Smooth muscle cell (in vitro differentiated cells): ENCODE results near the gene ZSCAN10. TPM values are rescaled to one million over a fixed set of nuclear protein-coding genes. Genes with fewer than 3 reads are reported as not detected.

Experiments
- DNase-seq: peaks from one replicate; lab custom pipeline; 2025; ENCODE audit not compliant: unreplicated experiment; lab: John Stamatoyannopoulos, UW
- H2AFZ ChIP-seq: fragments of 200-600 bp; sonication (generic); 2 replicates; pipeline ENCODE4 v1.6.0; 2016; ENCODE audit warnings: antibody characterized with exemption, low read depth, mild to moderate bottlenecking
- H3F3A ChIP-seq: fragments of 200-600 bp; sonication (generic); 2 replicates; pipeline ENCODE4 v1.6.0; 2017; ENCODE audit warnings: antibody characterized with exemption, low read depth
- H3K27ac ChIP-seq: fragments of 200-600 bp; sonication (generic); 2 replicates; pipeline ENCODE4 v1.5.1; 2016; ENCODE audit warnings: low read depth, mild to moderate bottlenecking
- H3K27me3 ChIP-seq: fragments of 200-600 bp; sonication (generic); 2 replicates; pipeline ENCODE4 v1.6.1; 2016; ENCODE audit warnings: low read depth, mild to moderate bottlenecking
- H3K36me3 ChIP-seq: fragments of 200-600 bp; sonication (generic); 2 replicates; pipeline ENCODE4 v1.5.1; 2016; ENCODE audit warnings: low read depth
- H3K4me1 ChIP-seq: fragments of 200-600 bp; sonication (generic); 2 replicates; pipeline ENCODE4 v1.5.1; 2016; ENCODE audit warnings: low read depth
- H3K4me2 ChIP-seq: fragments of 200-600 bp; sonication (generic); 2 replicates; pipeline ENCODE4 v1.6.0; 2016; ENCODE audit warnings: mild to moderate bottlenecking
- H3K4me3 ChIP-seq: fragments of 200-600 bp; sonication (generic); 2 replicates; pipeline ENCODE4 v1.5.1; 2016; ENCODE audit warnings: mild to moderate bottlenecking
- H3K79me2 ChIP-seq: fragments of 200-600 bp; sonication (generic); 2 replicates; pipeline ENCODE4 v1.6.0; 2016; ENCODE audit warnings: low read depth, mild to moderate bottlenecking
- H3K9ac ChIP-seq: fragments of 200-600 bp; sonication (generic); 2 replicates; pipeline ENCODE4 v1.6.0; 2016; ENCODE audit warnings: low read depth
- H3K9me3 ChIP-seq: fragments of 200-600 bp; sonication (generic); replicated peaks from 2 replicates; pipeline ENCODE4 v1.5.1; 2016; ENCODE audit warnings: low read depth
- H4K20me1 ChIP-seq: fragments of 200-600 bp; sonication (generic); 2 replicates; pipeline ENCODE4 v1.6.0; 2016; ENCODE audit warnings: low read depth
- WGBS: methylation state at CpG from one replicate; pipeline ENCODE4 v1.1.7; 2016; ENCODE audit warnings: low lambda C conversion rate; 5-methylcytosine and 5-hydroxymethylcytosine counted together
- polyA plus RNA-seq: library from polyadenylated mRNA; unstranded; fragments of >200 nt; fragmentation: Nextera tagmentation; extraction: Ambion mirVana; gene quantifications from 2 replicates; pipeline ENCODE4 v1.2.1, GENCODE V29; 2016
- total RNA-seq: library from RNA; depleted of rRNA; stranded (reverse); fragments of >200 nt; gene quantifications from 2 replicates; pipeline ENCODE4 v1.2.3, GENCODE V29; 2014
- TF ChIP-seq, protein P1 (sequence below): fragments of 200-600 bp; sonication (generic); IDR thresholded peaks from 2 replicates; pipeline ENCODE4 v1.5.1; 2017; ENCODE audit warnings: borderline replicate concordance, mild to moderate bottlenecking, antibody characterized with exemption; ENCODE audit not compliant: insufficient read depth, poor library complexity, severe bottlenecking

The ZSCAN10 gene
- total and polyA plus RNA-seq, 2 experiments from 2014 or later: not detected

GRCh38 chr16:3087243-3088235, 11.6 kb downstream of the ZSCAN10 start:
- no peak overlapping the region for H3K27ac ChIP-seq
- H3K9me3 ChIP-seq: no peaks in the 10 kb centered on the region
- H3K27me3 ChIP-seq: no peaks in the 10 kb centered on the region
- H3K9ac ChIP-seq: no peak overlapping the region
- no peak overlapping the region for H3K4me3 ChIP-seq
- H4K20me1 ChIP-seq: no peaks in the 10 kb centered on the region
- no peaks in the 10 kb centered on the region for H3K79me2 ChIP-seq
- peak overlapping the region; percentile 58 for H3K4me2 ChIP-seq
- DNase-seq: no peak
- no peaks in the 10 kb centered on the region for H3K4me1 ChIP-seq
- no peaks in the 10 kb centered on the region for H3F3A ChIP-seq
- TF ChIP-seq, protein P1, sequence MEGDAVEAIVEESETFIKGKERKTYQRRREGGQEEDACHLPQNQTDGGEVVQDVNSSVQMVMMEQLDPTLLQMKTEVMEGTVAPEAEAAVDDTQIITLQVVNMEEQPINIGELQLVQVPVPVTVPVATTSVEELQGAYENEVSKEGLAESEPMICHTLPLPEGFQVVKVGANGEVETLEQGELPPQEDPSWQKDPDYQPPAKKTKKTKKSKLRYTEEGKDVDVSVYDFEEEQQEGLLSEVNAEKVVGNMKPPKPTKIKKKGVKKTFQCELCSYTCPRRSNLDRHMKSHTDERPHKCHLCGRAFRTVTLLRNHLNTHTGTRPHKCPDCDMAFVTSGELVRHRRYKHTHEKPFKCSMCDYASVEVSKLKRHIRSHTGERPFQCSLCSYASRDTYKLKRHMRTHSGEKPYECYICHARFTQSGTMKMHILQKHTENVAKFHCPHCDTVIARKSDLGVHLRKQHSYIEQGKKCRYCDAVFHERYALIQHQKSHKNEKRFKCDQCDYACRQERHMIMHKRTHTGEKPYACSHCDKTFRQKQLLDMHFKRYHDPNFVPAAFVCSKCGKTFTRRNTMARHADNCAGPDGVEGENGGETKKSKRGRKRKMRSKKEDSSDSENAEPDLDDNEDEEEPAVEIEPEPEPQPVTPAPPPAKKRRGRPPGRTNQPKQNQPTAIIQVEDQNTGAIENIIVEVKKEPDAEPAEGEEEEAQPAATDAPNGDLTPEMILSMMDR: no peak
- peak overlapping the region; percentile 17 for H2AFZ ChIP-seq
- 74% methylated on average over 18 of the region's 18 CpGs for WGBS
- no peaks in the 10 kb centered on the region for H3K36me3 ChIP-seq

DNA sequence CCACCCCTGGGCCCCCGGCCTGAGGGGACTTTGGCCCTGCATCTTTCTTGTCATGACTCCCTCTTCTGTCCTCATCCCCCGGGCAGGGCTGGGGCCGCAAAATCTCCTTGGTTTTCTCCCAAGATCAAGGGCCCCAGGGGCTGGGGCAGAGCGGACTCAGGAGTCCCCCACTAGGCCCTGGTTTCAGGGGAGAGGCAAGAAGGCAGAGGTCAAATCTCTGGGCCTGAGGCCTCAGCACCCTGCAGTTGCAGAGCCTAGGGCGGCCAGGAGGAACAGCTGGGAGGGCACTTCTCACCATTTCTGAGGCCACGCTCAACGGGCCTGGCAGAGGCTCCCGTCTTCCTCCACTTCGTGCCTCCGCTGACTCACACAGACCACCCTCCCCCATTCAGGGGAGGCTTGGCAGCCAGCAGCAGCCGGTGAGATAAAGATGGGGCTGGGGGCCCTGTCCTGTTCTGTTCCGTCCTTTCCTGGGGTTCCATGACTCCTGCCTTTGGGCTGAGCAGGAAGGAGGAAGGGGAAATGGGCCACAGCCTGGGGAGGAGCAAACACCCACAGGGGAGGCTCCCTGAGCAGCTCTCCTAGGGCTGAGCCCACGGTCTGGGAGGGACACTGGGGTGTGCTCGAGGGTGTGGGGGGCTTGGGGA, 12.4 kb downstream of the ZSCAN10 start:
- Histone ChIP-seq H3K4me2 (peak overlapping the region; percentile 58), H3K36me3 (no peaks in the 10 kb centered on the region), H4K20me1 (no peaks in the 10 kb centered on the region), H3K4me1 (no peaks in the 10 kb centered on the region), H3K79me2 (no peaks in the 10 kb centered on the region), H3K27me3 (no peaks in the 10 kb centered on the region), H3K27ac (no peak overlapping the region), H3K9me3 (no peaks in the 10 kb centered on the region), H3K4me3 (no peak overlapping the region), H3K9ac (no peak overlapping the region), H3F3A (no peaks in the 10 kb centered on the region), H2AFZ (peak overlapping the region; percentile 17)
- TF ChIP-seq, protein P1: no peak
- DNase-seq: no peak
- 56% methylated on average over 13 of the region's 14 CpGs for WGBS

DNA sequence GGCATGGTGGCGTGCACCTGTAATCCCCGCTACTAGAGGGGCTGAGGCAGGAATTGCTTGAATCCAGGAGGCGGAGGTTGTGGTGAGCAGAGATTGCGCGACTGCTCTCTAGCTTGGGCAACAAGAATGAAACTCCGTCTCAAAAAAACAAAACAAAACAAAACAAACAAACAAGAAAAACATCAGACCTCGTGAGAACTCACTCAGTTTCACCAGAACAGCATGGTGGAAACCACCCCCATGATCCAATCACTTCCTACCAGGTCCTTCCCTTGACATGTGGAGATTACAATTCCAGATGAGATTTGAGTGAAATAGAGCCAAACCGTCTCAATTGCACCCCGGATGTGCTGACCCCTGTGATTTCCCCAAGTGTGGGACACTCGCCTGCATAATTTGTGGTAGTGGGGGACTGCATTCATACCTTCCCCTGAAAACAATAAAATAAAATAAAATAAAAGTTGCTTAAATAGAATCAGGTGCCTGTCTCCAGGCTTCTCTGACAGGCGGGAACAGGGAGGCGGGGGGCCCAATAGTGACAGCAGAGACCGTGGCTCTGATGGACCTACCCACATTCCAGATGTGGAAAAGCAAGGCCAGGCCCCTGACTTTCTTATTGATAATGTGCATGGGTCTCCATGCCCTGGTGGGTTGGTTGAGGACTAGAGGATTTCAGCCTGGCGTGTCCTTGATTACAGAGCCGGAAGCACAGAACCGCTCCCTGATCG, 13.1 kb downstream of the ZSCAN10 start:
- Histone ChIP-seq H3K79me2 (no peaks in the 10 kb centered on the region), H3K4me2 (no peak overlapping the region), H3K4me3 (no peak overlapping the region), H3F3A (no peaks in the 10 kb centered on the region), H3K27ac (no peak overlapping the region), H3K36me3 (no peaks in the 10 kb centered on the region), H3K9ac (no peak overlapping the region), H2AFZ (no peak overlapping the region), H3K4me1 (no peaks in the 10 kb centered on the region), H3K9me3 (no peaks in the 10 kb centered on the region), H3K27me3 (no peaks in the 10 kb centered on the region), H4K20me1 (no peaks in the 10 kb centered on the region)
- TF ChIP-seq, protein P1: no peak
- WGBS: 94% methylated on average over 17 of the region's 17 CpGs
- DNase-seq: no peak
